GM12892 (cell line): Measurements from ENCODE around the gene IRF3.

ENCODE experiments used
- DNase-seq: peaks from one replicate; pipeline ENCODE4 v3.0.0; 2011; ENCODE audit not compliant: insufficient read length
- FAIRE-seq: peaks from 2 replicates; lab custom pipeline; 2011; peaks lifted over from hg19 to GRCh38; lab: Jason Lieb, UNC
- POLR2A ChIP-seq: IDR thresholded peaks from 2 replicates; pipeline ENCODE4 v1.6.1; 2011; ENCODE audit warnings: low read depth, low read length, control low read depth
- POLR2AphosphoS5 ChIP-seq: IDR thresholded peaks from 2 replicates; pipeline ENCODE4 v1.6.1; 2011; ENCODE audit warnings: low read depth, low read length, control low read depth
- TAF1 ChIP-seq: IDR thresholded peaks from 2 replicates; pipeline ENCODE4 v1.6.1; 2011; ENCODE audit warnings: low read depth, mild to moderate bottlenecking, control low read depth, low read length, borderline replicate concordance

Gene IRF3

DNA sequence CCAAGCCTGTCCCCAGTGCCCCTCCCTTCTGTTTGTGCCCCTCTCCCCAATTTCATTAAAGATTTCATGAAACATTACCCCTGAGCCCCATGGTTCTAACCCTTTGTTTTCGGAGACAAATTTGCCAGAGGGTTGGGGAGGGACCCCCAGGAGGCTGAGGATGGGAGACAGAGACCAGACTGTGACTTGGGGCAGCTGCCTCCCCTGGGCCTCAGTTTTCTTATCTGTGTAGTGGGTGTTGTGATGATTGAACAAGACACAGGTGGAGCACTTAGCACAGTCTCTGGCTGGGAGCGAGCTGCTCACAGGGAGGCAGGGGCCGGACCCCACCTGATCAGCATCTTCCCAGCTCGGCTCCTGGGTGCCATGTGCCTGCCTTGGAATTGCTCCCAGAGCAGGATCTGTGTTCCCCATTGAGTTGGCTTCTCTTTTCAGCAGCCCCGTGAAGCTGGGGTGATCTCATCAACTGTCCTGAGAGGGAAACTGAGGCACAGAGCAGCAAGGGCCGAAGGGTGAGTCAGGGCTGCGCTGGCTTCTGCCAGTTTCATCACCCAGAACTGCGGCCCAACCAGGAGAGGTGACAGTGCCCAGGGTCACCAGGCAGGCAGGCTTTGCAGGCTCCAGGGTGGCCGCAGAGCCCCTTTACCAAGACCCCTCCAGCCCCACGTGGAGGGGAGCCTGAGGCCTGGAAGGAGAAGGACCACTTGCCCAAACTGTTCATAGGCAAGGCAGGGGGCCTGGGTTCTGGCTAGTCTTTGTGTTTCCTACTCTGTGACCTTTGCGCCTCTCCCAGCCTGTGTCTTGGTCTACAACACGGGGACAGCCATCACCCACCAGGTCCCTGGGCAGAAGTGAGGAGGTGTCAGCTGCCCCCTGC lies 6.9 kb downstream of the IRF3 start:
- FAIRE-seq: no peak
- TF ChIP-seq TAF1 (no peak), POLR2A (peak; percentile 13; the same call in 1 of the 2 replicates)
- DNase-seq: no peak

DNA sequence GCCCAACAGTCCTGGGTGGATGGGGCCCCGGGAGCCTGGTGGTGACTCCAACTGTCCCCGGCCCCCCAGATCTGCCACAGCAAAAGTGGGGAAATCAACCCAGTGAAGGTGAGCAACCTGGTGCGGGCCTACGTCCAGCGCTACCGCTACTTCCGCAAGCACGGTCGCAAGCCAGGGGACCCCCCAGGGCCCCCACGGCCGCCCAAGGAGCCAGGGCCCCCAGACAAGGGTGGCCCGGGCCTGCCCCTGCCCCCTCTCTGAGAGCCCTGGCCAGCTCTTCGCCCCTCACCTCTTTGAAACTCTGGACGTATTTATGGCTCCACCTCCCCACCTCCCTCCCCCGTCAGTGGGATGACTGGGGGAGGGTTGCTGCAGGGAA lies 7.5 kb downstream of the IRF3 start:
- FAIRE-seq (no peak), DNase-seq (no peak)
- TF ChIP-seq TAF1: no peak
- TF ChIP-seq POLR2AphosphoS5: no peak
- no peak for TF ChIP-seq POLR2A

DNA sequence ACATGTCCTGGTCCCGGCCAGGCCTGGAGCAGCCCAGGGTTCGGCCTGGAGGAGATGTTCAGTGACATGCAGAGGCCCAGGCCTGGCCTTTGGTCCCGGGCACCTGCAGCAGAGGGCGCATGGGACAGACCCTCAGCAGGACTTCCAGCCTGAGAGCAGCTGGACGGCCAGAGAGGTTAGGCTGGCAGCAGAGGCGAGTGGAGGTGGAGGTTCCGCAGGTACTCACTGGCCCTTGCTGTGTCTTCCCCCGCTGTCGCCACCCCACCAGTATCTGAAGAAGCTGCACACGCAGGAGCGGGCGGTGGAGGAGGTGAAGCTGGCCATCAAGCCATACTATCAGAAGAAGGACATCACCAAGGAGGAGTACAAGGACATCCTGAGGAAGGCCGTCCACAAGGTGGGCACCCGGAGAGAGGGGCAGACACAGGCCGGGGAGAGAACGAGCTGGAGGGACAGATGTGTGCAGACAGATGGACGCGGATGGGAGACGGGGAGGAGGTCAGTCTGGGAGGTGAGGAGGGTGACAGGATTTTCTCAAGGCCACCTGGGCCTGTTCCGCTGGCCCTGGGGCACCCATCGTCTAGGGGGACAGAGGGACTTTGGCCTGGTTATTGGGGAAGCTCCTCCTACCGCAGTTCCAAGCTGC lies 8.0 kb downstream of the IRF3 start:
- DNase-seq (no peak), FAIRE-seq (no peak)
- TF ChIP-seq POLR2A (no peak), TAF1 (no peak), POLR2AphosphoS5 (no peak)

DNA sequence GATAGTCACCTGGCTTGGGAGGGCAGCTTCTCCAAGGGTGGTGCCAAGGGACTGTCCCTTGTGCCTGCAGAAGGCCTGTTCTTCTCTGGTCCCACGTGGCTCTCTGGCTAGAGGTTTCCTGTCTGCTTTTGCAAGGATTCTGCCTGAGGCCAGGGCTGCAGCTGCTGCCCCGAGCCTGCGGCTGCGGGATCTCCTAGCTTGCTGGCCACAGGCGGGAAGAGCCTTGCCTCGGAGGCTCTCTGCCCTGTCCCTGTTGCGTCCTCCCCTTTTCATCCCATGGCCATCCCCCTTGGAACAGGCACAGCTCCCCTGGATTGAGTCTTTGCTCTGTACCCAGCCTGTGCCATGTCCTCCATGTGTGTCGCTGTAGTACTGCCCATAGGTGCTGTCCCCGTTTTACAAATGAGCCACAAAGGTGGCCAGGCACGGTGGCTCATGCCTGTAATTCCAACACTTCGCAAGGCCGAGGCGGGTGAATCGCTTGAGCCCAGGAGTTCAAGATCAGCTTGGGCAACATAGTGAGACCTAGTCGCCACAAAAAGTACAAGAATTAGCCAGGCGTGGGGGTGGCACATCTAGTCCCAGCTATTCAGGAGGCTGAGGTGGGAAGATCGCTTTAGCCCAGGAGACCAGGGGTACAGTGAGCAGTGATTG lies 9.1 kb downstream of the IRF3 start:
- FAIRE-seq (no peak), DNase-seq (no peak)
- TF ChIP-seq POLR2AphosphoS5 (no peak), TAF1 (no peak), POLR2A (no peak)

DNA sequence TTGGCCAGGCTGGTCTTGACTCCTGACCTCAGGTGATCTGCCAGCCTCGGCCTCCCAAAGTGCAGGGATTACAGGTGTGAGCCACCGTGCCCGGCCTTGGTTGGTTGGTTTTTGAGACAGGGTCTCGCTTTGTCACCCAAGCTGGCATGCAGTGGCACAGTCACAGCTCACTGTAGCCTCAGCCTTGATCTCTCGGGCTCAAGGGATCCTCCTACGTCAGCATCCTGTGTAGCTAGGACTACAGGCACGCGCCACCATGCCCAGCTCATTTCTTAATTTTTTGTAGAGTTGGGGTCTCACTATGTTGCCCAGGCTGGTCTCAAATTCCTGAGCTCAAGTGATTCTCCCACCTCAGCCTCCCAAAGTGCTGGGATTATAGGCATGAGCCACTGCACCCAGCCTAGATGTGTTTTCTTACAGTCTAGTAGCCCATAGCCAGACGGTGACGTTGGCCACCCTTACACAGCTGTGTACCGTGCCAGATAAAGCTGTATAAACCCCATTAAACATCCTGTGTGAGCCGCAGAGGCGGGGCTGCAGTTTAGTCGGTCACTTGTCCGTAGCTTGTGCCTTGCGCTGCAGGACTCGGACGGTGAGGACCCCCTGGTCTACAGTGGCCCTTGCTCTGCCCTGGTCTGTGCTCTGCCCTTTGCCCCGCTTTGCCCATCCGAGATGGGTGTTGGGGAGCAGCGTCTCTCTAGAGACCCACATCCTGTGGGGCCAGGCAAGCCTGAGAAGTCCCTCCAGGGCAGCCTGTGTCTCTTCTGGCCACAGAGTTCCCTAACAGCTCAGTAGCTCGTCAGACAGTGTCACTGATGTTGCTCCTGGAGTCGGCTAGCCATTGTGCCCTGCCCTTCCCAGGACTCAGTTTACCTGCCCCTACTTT lies 9.8 kb downstream of the IRF3 start:
- TF ChIP-seq POLR2A (no peak), TAF1 (no peak), POLR2AphosphoS5 (no peak)
- DNase-seq (no peak), FAIRE-seq (no peak)

DNA sequence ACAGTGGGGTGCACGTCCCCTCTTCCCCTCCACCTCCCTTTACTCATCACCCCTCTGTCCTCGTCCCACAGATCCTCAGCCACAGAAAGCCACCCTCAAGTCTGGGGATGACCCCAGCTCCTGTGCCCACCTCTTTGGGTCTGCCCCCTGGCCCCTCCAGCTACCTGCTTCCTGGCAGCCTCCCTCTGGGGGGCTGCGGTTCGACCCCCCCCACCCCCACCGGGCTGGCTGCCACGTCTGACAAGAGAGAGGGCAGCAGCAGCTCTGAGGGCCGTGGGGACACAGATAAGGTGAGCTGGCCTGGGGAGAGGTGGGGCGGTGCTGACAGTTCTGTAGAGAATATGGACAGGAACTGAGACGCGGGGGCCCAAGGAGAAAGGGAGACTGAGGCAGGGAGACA lies 11.1 kb downstream of the IRF3 start:
- no peak for DNase-seq
- FAIRE-seq: no peak
- TF ChIP-seq POLR2AphosphoS5 (no peak), TAF1 (no peak), POLR2A (no peak)

DNA sequence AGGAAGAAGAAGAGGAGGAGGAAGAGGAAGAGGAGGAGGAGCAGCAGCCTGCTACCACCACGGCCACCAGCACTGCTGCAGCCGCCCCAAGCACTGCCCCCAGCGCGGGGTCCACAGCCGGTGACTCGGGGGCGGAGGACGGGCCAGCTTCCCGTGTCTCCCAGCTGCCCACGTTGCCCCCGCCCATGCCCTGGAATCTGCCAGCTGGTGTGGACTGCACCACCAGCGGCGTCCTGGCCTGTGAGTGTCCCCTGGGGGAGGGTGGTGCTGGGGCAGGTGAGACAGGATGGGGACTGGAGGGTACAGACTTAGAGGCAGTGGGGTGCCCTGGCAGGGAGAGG lies 12.2 kb downstream of the IRF3 start:
- no peak for FAIRE-seq

DNA sequence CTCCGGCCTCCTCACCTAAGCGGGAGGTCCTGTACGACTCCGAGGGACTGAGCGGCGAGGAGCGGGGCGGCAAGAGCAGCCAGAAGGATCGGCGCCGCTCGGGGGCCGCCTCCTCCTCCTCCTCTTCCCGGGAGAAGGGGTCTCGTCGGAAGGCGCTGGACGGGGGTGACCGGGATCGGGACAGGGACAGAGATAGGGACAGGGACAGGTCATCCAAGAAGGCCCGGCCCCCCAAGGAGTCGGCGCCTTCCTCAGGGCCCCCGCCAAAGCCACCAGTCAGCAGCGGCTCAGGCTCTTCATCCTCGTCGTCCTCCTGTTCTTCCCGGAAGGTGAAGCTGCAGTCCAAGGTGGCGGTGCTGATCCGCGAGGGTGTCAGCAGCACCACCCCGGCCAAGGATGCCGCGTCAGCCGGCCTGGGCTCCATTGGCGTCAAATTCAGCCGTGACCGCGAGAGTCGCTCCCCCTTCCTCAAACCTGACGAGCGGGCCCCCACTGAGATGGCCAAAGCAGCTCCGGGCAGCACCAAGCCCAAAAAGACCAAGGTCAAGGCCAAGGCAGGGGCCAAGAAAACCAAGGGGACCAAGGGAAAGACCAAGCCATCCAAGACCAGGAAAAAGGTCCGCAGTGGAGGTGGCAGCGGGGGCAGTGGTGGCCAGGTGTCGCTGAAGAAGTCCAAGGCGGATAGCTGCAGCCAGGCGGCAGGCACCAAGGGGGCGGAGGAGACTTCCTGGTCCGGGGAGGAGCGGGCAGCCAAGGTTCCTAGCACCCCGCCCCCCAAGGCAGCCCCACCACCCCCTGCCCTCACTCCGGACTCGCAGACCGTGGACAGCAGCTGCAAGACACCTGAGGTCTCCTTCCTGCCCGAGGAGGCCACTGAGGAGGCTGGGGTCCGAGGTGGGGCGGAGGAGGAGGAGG lies 12.8 kb downstream of the IRF3 start:
- TF ChIP-seq POLR2A (no peak), TAF1 (no peak), POLR2AphosphoS5 (no peak)
- no peak for FAIRE-seq
- no peak for DNase-seq

More for the DNA sequence above, 12.2 kb downstream of the IRF3 start:
- no peak for DNase-seq
- TF ChIP-seq POLR2AphosphoS5 (no peak), POLR2A (no peak), TAF1 (no peak)

DNA sequence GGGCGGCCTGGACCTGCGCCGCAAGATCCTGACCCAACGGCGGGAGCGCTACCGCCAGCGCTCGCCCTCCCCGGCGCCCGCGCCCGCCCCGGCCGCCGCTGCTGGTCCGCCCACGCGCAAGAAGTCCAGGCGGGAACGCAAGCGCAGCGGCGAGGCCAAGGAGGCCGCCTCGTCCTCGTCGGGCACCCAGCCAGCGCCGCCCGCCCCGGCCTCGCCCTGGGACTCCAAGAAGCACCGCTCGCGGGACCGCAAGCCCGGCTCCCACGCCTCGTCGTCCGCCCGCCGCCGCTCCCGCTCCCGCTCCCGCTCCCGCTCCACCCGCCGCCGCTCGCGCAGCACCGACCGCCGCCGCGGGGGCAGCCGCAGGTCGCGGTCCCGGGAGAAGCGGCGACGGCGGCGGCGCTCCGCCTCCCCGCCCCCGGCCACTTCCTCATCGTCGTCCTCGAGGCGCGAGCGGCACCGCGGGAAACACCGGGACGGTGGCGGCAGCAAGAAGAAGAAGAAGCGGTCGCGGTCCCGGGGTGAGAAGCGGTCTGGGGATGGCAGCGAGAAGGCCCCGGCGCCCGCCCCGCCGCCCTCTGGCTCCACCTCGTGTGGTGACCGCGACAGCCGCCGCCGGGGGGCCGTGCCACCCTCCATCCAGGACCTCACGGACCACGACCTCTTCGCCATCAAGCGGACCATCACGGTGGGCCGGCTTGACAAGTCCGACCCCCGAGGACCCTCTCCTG lies 13.7 kb downstream of the IRF3 start:
- FAIRE-seq (no peak), DNase-seq (no peak)
- no peak for TF ChIP-seq POLR2AphosphoS5
- TF ChIP-seq TAF1: no peak
- no peak for TF ChIP-seq POLR2A
